IMR-90 (cell line): ENCODE measurements around the gene RENBP. TPM values are rescaled to one million over a fixed set of nuclear protein-coding genes. Genes with fewer than 3 reads are reported as not detected.

Experiments
- ATAC-seq: fragments of 200-7000 bp; cut with Tn5 transposase; 2 replicates; pipeline ENCODE4 v1.9.1; 2020; ENCODE audit warnings: low read depth, mild to moderate bottlenecking, moderate library complexity
- BruUV-seq: library from RNA; stranded (reverse); fragments of 400-500 nt; replicated peaks from 2 replicates; lab custom pipeline; 2021; lab: Mats Ljungman, UMichigan
- CTCF ChIA-PET: fragments of 300-600 bp; formaldehyde crosslinking; extraction: SDS; loops from one replicate; lab custom pipeline; 2021; ENCODE audit warnings: antibody characterized with exemption; lab: Yijun Ruan, JAX
- POLR2A ChIA-PET: fragments of 300-600 bp; sonication (Branson Sonifier 250); formaldehyde crosslinking; loops from one replicate; lab custom pipeline; 2022; ENCODE audit warnings: antibody characterized with exemption; ENCODE audit not compliant: unreplicated experiment; lab: Charles Lee
- DNase-seq: peaks from one replicate; pipeline ENCODE4 v3.0.0; 2013
- H2AFZ ChIP-seq: replicated peaks from 2 replicates; pipeline ENCODE3; 2013; ENCODE audit warnings: low read length, mild to moderate bottlenecking; ENCODE audit not compliant: poor library complexity
- H2AK5ac ChIP-seq: 2 replicates; pipeline ENCODE4 v1.6.1; 2013; ENCODE audit warnings: low read depth, low read length, inconsistent platforms
- H2AK9ac ChIP-seq: replicated peaks from 2 replicates; pipeline ENCODE3; 2013; ENCODE audit warnings: mild to moderate bottlenecking, low read depth, low read length, moderate library complexity; ENCODE audit not compliant: poor library complexity
- H2BK120ac ChIP-seq: 2 replicates; pipeline ENCODE4 v1.6.1; 2013; ENCODE audit warnings: low read depth, low read length, inconsistent platforms
- H2BK15ac ChIP-seq: 3 replicates; pipeline ENCODE4 v1.6.1; 2013; ENCODE audit warnings: low read depth, low read length, inconsistent platforms
- H2BK20ac ChIP-seq: 2 replicates; pipeline ENCODE4 v1.6.1; 2013; ENCODE audit warnings: low read depth, mild to moderate bottlenecking, inconsistent platforms, low read length, moderate library complexity
- H2BK5ac ChIP-seq: 2 replicates; pipeline ENCODE4 v1.6.1; 2013; ENCODE audit warnings: mild to moderate bottlenecking, low read depth, low read length, inconsistent platforms; ENCODE audit not compliant: poor library complexity, severe bottlenecking
- H3K14ac ChIP-seq: replicated peaks from 2 replicates; pipeline ENCODE4 v1.6.1; 2013; ENCODE audit warnings: low read depth, low read length, inconsistent platforms
- H3K18ac ChIP-seq: 2 replicates; pipeline ENCODE4 v1.6.1; 2013; ENCODE audit warnings: low read depth, low read length, control low read depth
- H3K23ac ChIP-seq: 2 replicates; pipeline ENCODE4 v1.6.1; 2013; ENCODE audit warnings: low read depth, low read length, inconsistent platforms
- H3K27ac ChIP-seq: 2 replicates; pipeline ENCODE4 v1.5.1; 2013; ENCODE audit warnings: mild to moderate bottlenecking, control low read depth, low read length; ENCODE audit not compliant: insufficient read depth
- H3K27me3 ChIP-seq: 2 replicates; pipeline ENCODE4 v1.6.1; 2013; ENCODE audit warnings: low read length; ENCODE audit not compliant: control insufficient read depth, insufficient read depth
- H3K36me3 ChIP-seq: 2 replicates; pipeline ENCODE4 v1.6.1; 2013; ENCODE audit warnings: low read length, mixed read lengths; ENCODE audit not compliant: control insufficient read depth, insufficient read depth
- H3K4ac ChIP-seq: 2 replicates; pipeline ENCODE4 v1.6.1; 2013; ENCODE audit warnings: low read depth, low read length, inconsistent platforms
- H3K4me1 ChIP-seq: 2 replicates; pipeline ENCODE4 v1.6.1; 2013; ENCODE audit warnings: low read length, mixed read lengths; ENCODE audit not compliant: control insufficient read depth, insufficient read depth
- H3K4me2 ChIP-seq: 2 replicates; pipeline ENCODE4 v1.6.1; 2013; ENCODE audit warnings: low read depth, mild to moderate bottlenecking, control low read depth, low read length, moderate library complexity
- H3K4me3 ChIP-seq: 2 replicates; pipeline ENCODE4 v1.5.1; 2013; ENCODE audit warnings: low read depth, mild to moderate bottlenecking, control low read depth, low read length, moderate library complexity; ENCODE audit not compliant: insufficient read depth
- H3K56ac ChIP-seq: 2 replicates; pipeline ENCODE4 v1.6.1; 2013; ENCODE audit warnings: low read length, inconsistent platforms; ENCODE audit not compliant: insufficient read depth; ENCODE audit errors: extremely low read depth
- H3K79me1 ChIP-seq, 2 experiments: 2 replicates each; pipeline ENCODE4 v1.6.1; 2013; ENCODE audit warnings: low read length in 2 of 2, inconsistent platforms in 1 of 2, low read depth in 1 of 2
- H3K9ac ChIP-seq: 2 replicates; pipeline ENCODE4 v1.6.1; 2013; ENCODE audit warnings: low read depth, low read length, control low read depth
- H3K9me1 ChIP-seq: 2 replicates; pipeline ENCODE4 v1.6.1; 2013; ENCODE audit warnings: low read length, inconsistent platforms; ENCODE audit not compliant: insufficient read depth
- H3K9me3 ChIP-seq: 2 replicates; pipeline ENCODE4 v1.6.1; 2013; ENCODE audit warnings: low read length; ENCODE audit not compliant: control insufficient read depth, insufficient read depth
- H4K20me1 ChIP-seq: 2 replicates; pipeline ENCODE4 v1.6.1; 2013; ENCODE audit warnings: low read length, inconsistent platforms; ENCODE audit not compliant: insufficient read depth
- H4K5ac ChIP-seq: 2 replicates; pipeline ENCODE4 v1.6.1; 2013; ENCODE audit warnings: mild to moderate bottlenecking, low read depth, low read length, control low read depth
- H4K8ac ChIP-seq, 2 experiments: 2 replicates each; pipeline ENCODE4 v1.6.1; 2013; ENCODE audit warnings: low read depth in 2 of 2, low read length in 2 of 2, control low read depth in 1 of 2, inconsistent platforms in 1 of 2
- H4K91ac ChIP-seq: 2 replicates; pipeline ENCODE4 v1.6.1; 2013; ENCODE audit warnings: low read depth, low read length, inconsistent platforms; ENCODE audit not compliant: insufficient read depth
- BHLHE40 ChIP-seq: fragments of 150-350 bp; IDR thresholded peaks from 2 replicates; pipeline ENCODE4 v1.6.1; 2016; ENCODE audit warnings: mild to moderate bottlenecking, low read depth, low read length
- MAZ ChIP-seq: IDR thresholded peaks from 2 replicates; pipeline ENCODE4 v1.6.1; 2012; ENCODE audit warnings: low read depth, mild to moderate bottlenecking, low read length, improper control_type of control experiment, moderate library complexity, borderline replicate concordance
- POLR2A ChIP-seq: IDR thresholded peaks from 2 replicates; pipeline ENCODE4 v1.6.1; 2012; ENCODE audit warnings: mild to moderate bottlenecking, low read depth, low read length
- RCOR1 ChIP-seq: IDR thresholded peaks from 2 replicates; pipeline ENCODE4 v1.6.1; 2012; ENCODE audit warnings: mild to moderate bottlenecking, low read length, improper control_type of control experiment; ENCODE audit not compliant: insufficient replicate concordance
- SMC3 ChIP-seq: fragments of 150-350 bp; IDR thresholded peaks from 2 replicates; pipeline ENCODE4 v1.6.1; 2016; ENCODE audit warnings: low read depth, mild to moderate bottlenecking, antibody characterized with exemption, low read length, moderate library complexity
- USF2 ChIP-seq: fragments of 150-350 bp; IDR thresholded peaks from 2 replicates; pipeline ENCODE4 v1.6.1; 2017; ENCODE audit warnings: mild to moderate bottlenecking, antibody characterized with exemption, low read length, low read depth
- WGBS, 2 experiments: methylation state at CpG; one replicate each; pipeline versions ENCODE4 v1.1.5 to v1.1.7; 2013; ENCODE audit warnings: missing lambda C conversion rate in 2 of 2; ENCODE audit not compliant: insufficient read length in 1 of 2; ENCODE audit errors: extremely low coverage in 2 of 2; 5-methylcytosine and 5-hydroxymethylcytosine counted together
- dilution Hi-C: fragments of 300-500 bp; cut with HindIII; formaldehyde crosslinking; loops from one replicate; pipeline ENCODE4 v1.14.3; 2018; ENCODE audit warnings: low sequenced_read_pairs; ENCODE audit not compliant: unreplicated experiment
- in situ Hi-C: fragments of 300-500 bp; cut with MboI; formaldehyde crosslinking; loops from 3 replicates; pipeline ENCODE4 v1.14.3; 2019; ENCODE audit warnings: low sequenced_read_pairs, inconsistent platforms, mixed read lengths
- intact Hi-C: fragments of 100-400 bp; cut with micrococcal nuclease; formaldehyde crosslinking; loops from 2 replicates; pipeline ENCODE4 v1.10.0; 2022
- polyA plus RNA-seq, 3 experiments: library from polyadenylated mRNA; depleted of rRNA; stranded (reverse); fragments of >200 nt; gene quantifications; 2 replicates each; pipeline ENCODE4 v1.2.3, GENCODE V29; 2012; ENCODE audit warnings: low replicate concordance in 1 of 3
- total RNA-seq: library from RNA; depleted of rRNA; stranded (reverse); fragments of >200 nt; gene quantifications from 2 replicates; pipeline ENCODE4 v1.2.3, GENCODE V29; 2012

Gene RENBP
- total and polyA plus RNA-seq, 2 of the 4 experiments (the other 2 are of a cell fraction): 0.15 to 0.18 TPM

GRCh38 chrX:153972368-153973126 is 28.1 kb upstream of the RENBP start, which contains the start of gene TMEM187:
Gene TMEM187 (plus strand): TSS chrX:153972754. CDS start chrX:153982063, 9,309 bp downstream.
- 17% methylated on average over 46 of the region's 103 CpGs; no CpG with 5 or more reads in 1 of the 2 experiments for WGBS, 2 experiments
- in situ Hi-C loops: no loop called here
- peak within 1 kb of the TSS; percentile 99 for H2AFZ ChIP-seq
- no peaks in the 10 kb centered on the region for H3K9me3 ChIP-seq
- no peak for TF ChIP-seq RCOR1
- no peak for TF ChIP-seq SMC3
- peak; percentile 14; the same call in 1 of the 2 replicates for TF ChIP-seq MAZ
- TF ChIP-seq BHLHE40: peak; percentile 83
- peak; percentile 45 for TF ChIP-seq POLR2A
- TF ChIP-seq USF2: no peak
- peak within 1 kb of the TSS; percentile 93 for H3K18ac ChIP-seq
- ATAC-seq (peak; percentile 69), DNase-seq (peak; percentile 84)
- H4K5ac ChIP-seq: peak within 1 kb of the TSS; percentile 96
- dilution Hi-C loops: no loop called here
- peak within 1 kb of the TSS; percentile 83; the same call in 2 of the 3 replicates for H2BK15ac ChIP-seq
- ChIA-PET CTCF (no interaction called here), POLR2A (interaction anchor here (0.8 kb wide), 1 partner anchor 68 kb away, joined by 5 read pairs; no protein-coding TSS in a partner anchor)
- H3K79me1 ChIP-seq: peaks cover 14 to 27% of the 10 kb centered on the region in 2 experiments; a peak in 2 of 4 replicates
- peak within 1 kb of the TSS; percentile 99 for H3K4ac ChIP-seq
- peak within 1 kb of the TSS; percentile 100 for H3K27ac ChIP-seq
- H3K4me1 ChIP-seq: peaks cover 14% of the 10 kb centered on the region
- H3K9ac ChIP-seq: peak within 1 kb of the TSS; percentile 99
- H3K36me3 ChIP-seq: no peaks in the 10 kb centered on the region
- H2BK20ac ChIP-seq: no peak within 1 kb of the TSS; the same call in 1 of the 2 replicates
- H3K23ac ChIP-seq: peak within 1 kb of the TSS; percentile 99
- H2BK120ac ChIP-seq: peak within 1 kb of the TSS; percentile 93
- peak within 1 kb of the TSS; percentile 96 for H3K4me3 ChIP-seq
- no TSS peak for BruUV-seq
- H2AK5ac ChIP-seq: peak within 1 kb of the TSS; percentile 100
- H4K8ac ChIP-seq: peak within 1 kb of the TSS; percentile 95 to 99
- H3K4me2 ChIP-seq: peak within 1 kb of the TSS; percentile 98
- peaks cover 33% of the 10 kb centered on the region for H4K20me1 ChIP-seq
- peak within 1 kb of the TSS; percentile 100 for H2AK9ac ChIP-seq
- peak within 1 kb of the TSS; percentile 100 for H4K91ac ChIP-seq
- H3K27me3 ChIP-seq: no peaks in the 10 kb centered on the region
- peaks cover 3% of the 10 kb centered on the region; the same call in 1 of the 2 replicates for H3K9me1 ChIP-seq
- H3K56ac ChIP-seq: peak within 1 kb of the TSS; percentile 99
- peak within 1 kb of the TSS; percentile 99 for H2BK5ac ChIP-seq
- peak within 1 kb of the TSS; percentile 100 for H3K14ac ChIP-seq
- intact Hi-C loops: no loop called here
